ENCODE results near the gene SPDYC.
"Not testable (repeated sequence)": the region's sequence is repeated elsewhere in the genome, so short reads cannot be mapped to it uniquely, and the experiment has no call there.

The SPDYC gene

DNA sequence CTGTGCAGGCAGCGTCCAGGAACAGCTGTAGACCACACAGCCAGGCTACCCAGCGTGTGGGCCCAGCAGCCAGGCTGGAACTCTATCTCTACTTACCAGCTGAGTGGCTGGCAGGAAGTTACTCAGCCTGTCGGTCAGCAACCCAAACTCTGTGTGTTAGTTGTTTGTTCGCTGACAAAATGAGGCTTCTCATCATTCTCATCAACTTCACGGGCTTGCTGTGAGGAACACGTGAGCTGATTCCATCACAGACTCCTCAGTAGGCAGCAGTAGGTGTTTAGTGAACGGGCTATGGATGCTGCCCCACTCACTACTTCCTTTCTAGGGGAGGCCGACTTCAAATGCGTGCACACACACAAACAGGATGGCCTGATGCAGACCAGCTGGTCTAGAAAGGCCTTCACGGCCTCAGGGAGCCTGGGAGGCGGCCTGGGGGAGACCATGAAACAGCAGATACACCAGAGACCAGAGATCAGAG lies 830 bp upstream of the SPDYC start:
- no peak for DNase-seq (ENCODE audit: low spot score)

DNA sequence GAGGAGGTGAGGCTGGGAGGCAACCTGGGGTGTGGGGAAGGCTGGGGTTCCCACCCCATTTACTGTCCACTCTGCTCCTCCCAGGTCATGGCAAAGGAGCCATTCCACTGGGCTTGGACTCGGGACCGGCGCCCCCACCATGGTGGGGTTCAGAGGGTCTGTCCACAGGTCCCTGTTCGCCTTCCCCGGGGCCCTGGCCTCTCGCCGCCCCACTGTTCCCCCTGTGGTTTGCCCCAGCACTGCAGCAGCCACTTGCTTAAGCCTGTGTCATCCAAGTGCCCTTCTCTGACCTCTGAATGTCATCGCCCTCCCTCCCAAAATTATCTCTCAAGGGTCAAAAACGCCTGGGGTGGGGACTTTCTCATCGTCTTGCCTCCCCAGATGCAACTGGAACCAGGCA lies 2.6 kb downstream of the SPDYC start:
- no peak for DNase-seq (ENCODE audit: low spot score)

DNA sequence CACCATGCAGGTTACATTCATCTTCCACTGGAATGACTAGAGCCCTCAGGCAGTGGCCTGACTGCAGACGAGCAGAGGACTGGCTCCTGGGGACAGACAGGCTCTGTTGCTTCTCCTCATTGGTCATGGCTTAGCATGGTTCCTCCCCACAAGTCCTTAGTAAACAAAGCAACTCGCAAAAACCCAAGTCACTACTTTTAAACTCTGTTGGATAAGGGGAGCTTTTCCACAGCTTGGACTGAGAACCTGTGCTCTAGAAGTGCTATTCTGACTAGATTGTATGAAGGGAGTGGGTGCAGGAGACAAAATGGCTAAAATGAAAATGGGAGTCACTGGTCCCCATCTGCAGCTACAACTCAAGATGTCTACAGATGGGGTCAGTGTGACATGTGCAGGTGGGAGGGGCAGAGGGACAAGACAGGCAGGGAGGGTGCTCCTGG lies 4.6 kb downstream of the SPDYC start:
- not testable (repeated sequence) for DNase-seq (ENCODE audit: low spot score)

DNA sequence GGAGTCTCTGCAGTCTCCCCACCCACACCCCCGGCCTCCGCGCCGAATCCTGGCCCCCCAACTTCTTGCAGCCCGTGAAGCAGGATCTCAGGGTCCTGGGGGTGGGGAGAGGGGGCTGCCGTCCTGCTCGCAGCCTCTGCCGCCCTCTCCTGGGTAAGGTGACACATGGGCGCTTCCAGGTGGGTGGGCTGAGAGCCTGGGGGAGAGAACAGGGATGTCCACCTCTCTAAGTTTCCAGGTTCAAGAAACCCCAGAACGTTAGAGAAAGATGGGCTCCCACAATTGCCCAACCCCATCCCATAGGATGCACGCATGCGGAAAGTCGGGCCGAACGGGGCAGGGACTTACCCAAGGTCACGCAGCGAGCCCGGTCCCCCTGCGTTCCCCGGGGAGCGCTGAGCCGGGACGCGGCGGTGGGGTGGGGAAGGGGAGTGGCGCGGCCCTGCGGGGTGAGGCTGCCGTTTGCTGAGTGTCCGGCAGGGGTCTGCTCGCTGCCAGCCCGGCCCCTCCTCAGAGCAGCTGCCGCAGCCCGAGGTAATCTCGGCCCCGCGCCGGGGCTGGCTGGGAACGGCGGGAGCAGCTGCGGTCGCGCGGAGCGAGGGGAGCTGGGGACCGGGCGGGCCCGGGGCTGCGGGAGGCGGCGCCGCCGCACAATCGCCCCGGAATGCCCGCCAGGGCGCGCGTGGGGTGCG lies 11.0 kb downstream of the SPDYC start:
- DNase-seq (ENCODE audit: low spot score), result peak; percentile 90

DNA sequence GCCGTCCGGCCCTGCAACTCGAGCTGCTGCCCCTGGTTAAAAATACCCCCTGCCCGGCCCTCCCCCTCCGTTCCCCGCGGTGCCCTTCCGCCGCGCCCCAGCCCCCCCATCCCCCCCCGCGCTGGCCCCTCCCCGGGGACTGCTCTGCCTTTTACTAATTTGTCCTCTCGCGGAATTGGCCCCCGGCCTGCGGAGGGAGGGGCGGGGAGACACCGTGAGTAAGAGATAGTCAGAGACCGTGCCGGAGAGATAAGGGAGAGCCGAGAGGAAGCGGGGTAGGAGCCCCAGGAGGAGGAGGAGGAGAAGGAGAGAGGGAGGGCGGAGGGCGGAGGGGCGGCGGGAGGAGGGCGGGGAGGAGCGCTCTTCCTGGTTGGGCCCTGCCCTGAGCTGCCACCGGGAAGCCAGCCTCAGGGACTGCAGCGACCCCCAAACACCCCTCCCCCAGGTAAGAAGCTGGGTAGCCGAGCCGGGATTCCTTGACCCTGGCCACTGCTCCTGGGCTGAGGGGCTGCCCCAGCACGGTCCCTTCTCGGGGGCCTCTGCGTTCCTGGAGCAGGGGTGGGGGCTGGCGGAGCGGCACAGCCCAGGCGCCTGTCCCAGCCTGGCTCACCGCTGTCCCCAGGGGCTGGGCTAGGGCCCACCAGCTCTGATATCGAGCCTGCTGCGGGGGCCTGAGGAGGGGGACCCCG lies 11.7 kb downstream of the SPDYC start, which contains the start of gene CAPN1:
CAPN1 (plus strand) TSS at position 360 of the 689 bp plus-strand sequence. CDS start 774 bp downstream, outside the sequence.
- DNase-seq (ENCODE audit: low spot score), result peak; percentile 80

DNA sequence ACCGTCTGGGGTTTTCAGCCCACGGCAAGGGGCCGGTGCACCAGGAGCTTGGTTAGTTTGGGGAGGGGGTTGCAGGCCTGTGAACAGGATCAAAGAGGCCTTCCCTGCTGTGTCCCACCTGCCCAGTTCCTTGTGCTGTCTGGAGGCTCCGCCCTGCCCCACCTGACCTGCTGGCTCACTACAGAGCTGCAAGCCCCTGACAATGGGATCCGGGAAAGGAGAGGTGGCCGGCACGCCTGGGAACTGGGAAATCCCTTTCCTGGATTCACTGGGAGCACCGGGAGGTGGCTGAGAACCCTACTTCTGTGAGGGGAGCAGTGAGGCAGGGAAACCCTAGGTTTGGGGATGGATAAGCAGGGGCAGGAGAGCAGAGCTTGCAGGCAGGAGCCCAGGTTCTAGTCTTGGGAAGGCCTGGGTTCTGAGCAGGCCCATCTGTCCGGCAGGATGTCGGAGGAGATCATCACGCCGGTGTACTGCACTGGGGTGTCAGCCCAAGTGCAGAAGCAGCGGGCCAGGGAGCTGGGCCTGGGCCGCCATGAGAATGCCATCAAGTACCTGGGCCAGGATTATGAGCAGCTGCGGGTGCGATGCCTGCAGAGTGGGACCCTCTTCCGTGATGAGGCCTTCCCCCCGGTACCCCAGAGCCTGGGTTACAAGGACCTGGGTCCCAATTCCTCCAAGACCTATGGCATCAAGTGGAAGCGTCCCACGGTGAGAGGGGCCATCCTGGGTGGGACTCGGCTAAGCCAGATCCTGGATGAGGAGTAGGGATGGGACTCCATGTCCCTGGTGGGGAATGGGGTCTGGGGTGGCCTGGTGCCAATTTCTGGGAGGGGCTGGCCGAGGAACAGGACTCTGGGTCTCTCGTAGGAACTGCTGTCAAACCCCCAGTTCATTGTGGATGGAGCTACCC lies 12.5 kb downstream of the SPDYC start:
- peak; percentile 62 for DNase-seq (ENCODE audit: low spot score)

DNA sequence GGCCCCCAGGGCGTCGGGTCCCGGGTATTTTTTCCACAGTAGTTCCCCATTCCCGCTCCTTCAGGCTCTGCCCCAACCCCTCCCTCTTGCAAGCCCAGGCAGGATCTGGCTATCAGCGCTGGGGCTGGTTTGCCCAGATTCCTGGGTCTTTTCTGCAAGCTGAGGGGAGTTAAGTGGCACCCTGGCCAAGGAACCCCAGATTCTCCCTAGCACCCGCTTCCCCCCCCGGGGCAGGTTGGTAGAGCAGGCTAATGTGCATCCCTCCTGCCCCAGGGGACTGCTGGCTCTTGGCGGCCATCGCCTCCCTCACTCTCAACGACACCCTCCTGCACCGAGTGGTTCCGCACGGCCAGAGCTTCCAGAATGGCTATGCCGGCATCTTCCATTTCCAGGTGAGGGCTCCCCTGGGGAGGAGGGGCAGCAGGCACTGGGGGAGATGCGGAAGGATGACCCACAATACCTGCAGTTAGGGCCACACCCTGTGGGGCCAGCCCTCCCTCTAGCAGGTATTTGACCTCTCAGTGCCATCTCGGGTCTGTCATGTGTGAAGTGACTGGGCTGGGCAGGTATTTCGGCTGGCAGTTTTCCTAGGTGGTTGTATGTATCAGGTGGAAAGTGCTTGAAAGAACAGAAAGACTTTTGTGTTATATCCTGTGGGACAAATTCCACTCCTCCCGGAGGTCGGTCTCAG lies 13.3 kb downstream of the SPDYC start:
- DNase-seq (ENCODE audit: low spot score), result no peak

DNA sequence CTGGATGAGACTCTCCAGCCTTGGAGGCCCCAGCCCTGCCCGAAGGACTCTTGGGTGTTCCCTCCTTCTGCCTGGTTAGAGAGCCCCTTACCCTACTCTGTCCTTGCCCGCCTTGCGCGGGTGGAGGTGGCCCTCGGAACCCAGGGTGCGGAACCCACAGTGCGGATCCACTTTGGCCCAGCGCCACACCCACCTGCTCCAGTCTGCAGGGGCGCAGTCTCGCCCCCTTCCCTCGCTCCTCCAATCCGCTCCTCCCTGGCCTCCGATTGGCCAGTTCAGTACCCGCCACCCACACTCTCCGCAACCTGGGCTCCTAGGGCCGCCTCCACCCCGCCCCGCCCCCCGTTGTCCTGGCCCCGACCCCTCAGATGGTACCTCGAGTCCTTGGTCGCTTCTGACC lies 14.1 kb downstream of the SPDYC start:
- peak; percentile 76 for DNase-seq (ENCODE audit: low spot score)

DNA sequence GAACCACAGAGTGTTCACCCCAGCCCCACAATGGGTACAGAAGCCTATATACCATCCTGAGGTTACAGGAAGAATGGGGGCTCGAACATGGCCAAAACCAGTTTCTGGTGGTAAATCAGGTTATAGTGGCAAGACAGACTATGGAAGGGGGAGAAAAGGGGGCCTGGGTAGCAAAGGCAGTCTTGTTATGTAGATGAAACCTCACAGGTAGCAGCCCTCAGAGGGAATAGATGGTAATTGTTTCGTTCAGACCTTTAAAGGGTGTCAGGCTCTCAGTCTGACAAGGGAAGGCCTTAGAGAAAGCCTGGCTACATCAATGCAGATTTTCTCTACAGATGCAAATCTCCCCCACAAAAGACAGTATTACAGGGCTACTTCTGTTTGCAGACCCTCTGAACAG lies 15.1 kb downstream of the SPDYC start:
- no peak for DNase-seq (ENCODE audit: low spot score)

DNA sequence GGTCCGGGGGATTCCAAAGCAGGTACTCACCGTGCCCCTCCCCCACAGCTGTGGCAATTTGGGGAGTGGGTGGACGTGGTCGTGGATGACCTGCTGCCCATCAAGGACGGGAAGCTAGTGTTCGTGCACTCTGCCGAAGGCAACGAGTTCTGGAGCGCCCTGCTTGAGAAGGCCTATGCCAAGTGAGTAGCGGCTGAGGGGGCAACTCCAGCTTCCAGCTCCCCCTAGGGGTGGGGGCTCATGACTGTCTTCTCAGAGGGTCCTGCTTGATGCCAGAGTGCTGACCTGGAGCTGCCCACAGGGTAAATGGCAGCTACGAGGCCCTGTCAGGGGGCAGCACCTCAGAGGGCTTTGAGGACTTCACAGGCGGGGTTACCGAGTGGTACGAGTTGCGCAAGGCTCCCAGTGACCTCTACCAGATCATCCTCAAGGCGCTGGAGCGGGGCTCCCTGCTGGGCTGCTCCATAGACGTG lies 15.9 kb downstream of the SPDYC start:
- DNase-seq (ENCODE audit: low spot score), result no peak

DNA sequence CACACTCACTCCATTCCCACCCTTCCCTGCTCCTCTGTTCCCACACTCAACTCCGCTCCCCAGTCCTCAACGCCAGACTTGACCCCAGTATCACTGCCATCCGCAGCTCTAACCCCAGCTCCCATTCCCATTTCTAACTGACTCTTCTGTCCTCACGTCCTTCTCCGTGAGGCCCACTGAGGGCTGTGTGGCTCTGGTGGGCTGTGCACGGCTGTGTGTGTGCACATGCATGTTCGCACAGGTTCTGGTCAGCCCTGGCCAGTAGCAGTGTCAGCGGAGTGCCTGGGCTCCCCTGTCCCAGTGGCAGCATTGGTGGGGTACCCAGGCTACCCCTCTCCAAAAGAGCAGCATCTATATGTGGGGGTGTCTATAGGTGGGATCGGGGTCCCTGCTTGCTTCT lies 16.7 kb downstream of the SPDYC start:
- no peak for DNase-seq (ENCODE audit: low spot score)

DNA sequence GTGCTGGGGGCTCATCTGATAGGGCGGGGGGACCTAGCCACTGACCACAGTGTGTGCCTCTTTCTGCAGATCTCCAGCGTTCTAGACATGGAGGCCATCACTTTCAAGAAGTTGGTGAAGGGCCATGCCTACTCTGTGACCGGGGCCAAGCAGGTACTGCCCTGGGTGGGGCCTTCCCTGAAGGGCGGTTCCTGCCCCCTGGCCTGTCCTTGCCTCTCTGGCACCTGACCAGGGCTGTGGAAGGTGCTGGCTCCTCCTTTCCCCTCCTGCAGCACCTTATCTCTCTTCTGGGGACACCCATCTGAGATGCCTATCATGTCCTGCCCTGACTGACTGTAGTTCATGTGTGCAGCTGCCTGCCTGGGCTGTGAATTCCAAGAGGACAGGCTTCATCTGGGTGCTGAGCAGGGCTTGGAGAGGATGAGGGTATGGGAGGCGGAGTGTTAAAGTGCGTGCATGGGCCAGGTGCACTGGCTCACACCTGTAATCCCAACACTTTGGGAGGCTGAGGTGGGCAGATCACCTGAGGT lies 17.2 kb downstream of the SPDYC start:
- no peak for DNase-seq (ENCODE audit: low spot score)

DNA sequence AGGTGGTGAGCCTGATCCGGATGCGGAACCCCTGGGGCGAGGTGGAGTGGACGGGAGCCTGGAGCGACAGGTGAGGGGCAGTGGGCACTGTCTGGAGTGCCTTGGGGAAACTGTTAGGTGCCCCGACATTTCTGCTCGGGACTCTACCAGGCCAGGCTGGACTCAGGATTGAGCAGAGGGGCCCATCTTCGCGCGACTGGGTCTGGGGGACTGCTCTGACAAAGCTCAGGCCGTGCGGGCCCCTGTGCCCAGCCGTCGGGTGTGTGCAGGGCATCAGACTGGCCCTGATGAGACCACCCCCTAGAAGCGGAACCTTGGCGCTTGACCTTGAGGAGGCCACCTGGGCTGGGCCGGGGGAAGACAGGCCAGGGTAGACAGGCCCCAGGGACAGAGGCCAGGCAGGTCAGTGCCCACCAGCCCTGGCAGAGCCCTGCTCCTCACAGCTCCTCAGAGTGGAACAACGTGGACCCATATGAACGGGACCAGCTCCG lies 18.0 kb downstream of the SPDYC start:
- no peak for DNase-seq (ENCODE audit: low spot score)

DNA sequence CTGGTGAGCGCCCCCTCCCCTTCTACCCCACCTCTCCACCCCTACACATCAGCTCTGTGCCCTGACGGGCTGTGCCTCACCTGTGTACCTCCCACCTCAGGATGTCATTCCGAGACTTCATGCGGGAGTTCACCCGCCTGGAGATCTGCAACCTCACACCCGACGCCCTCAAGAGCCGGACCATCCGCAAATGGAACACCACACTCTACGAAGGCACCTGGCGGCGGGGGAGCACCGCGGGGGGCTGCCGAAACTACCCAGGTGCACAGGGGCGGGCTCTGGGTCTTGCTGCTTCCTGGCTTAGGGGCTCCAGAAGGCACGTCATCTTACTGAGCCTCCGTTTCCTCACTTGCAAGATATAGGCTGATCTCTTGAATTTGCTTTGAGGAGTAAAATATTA lies 18.5 kb downstream of the SPDYC start:
- no peak for DNase-seq (ENCODE audit: low spot score)

DNA sequence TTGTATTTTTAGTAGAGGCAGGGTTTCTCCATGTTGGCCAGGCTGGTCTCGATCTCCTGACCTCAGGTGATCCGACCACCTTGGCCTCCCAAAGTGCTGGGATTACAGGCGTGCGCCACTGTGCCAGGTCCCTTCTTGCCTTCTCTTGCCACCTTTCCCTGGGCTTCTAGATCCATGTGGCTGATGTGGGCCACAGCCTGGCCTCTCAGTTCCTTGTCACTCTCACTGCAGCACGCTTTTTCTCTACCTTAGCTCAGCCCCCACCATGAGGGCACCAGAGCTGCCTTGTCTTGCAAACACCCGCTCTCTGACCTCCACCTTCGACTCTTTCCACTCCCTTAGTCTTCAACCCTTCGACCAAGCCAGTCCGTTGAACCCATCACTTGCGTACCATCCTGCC lies 19.2 kb downstream of the SPDYC start:
- DNase-seq (ENCODE audit: low spot score), result no peak

DNA sequence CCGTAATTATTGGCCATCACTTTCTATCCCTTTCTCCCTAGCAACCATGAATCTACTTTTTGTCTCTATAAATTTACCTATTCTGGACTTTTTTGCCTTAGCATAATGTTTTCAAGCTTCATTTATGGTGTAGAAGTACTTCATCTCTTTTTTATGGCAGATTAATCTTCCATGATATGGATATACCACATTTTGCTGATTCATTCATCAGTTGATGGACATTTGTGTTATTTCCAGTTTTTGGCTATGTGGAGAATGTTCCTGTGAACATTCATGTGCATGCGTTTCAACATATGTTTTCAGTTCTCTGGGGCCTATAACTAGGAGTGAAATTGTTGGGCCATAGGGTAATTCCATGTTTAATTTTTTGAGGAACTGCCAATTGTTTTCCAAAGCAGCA lies 24.5 kb downstream of the SPDYC start:
- no peak for DNase-seq (ENCODE audit: low spot score)

DNA sequence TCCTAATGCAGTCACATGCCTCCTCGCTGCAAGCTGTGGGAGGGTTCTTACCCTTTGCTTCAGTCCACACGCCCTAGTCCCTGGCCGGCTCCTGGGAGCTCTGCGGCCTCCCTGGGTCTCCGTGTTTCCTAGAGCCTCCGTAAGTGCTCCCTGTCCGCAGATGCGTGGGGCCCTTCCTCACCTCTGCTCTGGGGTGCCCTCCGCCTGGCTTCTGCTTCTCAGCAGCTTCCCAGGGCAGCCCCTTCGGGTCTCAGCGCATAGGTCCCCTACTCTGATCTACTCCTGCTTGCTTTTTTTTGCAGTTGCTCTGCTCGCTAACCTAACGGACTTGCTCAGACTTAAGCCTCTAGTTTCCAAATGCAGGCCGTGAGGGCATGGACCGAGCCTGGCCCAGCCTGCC lies 34.1 kb downstream of the SPDYC start:
- DNase-seq (ENCODE audit: low spot score), result no peak

DNA sequence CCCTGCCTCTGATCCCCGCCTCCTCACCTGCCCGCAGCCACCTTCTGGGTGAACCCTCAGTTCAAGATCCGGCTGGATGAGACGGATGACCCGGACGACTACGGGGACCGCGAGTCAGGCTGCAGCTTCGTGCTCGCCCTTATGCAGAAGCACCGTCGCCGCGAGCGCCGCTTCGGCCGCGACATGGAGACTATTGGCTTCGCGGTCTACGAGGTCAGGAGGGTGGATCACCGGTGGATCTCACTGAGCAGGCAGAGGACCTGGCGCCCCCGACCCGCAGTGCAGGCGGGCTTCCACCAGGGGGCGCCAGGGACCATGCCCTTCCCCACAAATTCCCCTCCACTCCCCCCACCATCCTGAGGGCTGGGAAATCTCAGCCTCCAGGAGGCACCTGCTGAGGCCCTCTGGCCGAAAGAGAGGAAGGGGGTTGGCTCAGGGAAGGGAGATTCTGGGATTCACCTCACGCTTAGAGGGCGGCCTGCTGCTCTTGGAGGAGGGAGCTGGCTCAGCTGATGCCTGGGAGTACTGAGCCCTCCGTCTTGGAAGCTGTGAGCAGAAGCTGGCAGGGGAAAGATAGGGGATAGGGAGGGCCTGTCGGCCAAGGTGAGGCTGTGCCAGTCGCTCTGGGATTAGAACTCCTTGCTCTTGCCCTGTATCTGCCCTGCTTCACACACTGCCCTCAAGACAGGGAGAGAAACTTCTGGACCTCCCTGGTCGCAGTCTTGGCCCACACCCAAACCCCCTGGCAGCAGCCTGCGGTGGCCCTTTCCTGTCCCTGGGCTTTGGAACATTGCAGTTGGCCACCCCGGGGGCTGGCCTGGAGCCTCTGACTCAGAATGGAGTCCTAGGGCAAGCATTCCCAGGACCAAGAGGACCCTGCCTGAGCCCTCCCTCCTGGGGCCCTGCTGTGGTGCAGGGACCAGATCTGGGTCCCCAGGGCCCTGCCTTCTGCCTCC lies 34.9 kb downstream of the SPDYC start:
- DNase-seq (ENCODE audit: low spot score), result peak; percentile 95

DNA sequence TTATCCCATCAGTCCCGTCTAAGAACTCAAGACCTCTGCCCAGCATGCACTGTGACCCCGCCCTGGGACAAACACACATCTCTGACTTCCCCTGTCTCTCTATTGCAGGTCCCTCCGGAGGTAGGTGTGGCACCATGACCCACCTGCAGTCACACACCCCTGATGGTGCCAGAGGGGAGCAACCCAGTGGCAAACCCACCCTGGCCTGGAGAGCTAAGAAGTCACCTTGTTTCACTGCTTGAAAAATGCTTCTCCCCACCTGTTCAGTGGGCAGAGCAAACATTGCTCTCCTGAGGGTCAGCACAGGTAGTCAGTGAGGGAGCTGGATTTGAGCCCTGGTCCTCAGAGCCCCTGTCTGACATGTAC lies 35.6 kb downstream of the SPDYC start:
- DNase-seq (ENCODE audit: low spot score), result no peak

DNA sequence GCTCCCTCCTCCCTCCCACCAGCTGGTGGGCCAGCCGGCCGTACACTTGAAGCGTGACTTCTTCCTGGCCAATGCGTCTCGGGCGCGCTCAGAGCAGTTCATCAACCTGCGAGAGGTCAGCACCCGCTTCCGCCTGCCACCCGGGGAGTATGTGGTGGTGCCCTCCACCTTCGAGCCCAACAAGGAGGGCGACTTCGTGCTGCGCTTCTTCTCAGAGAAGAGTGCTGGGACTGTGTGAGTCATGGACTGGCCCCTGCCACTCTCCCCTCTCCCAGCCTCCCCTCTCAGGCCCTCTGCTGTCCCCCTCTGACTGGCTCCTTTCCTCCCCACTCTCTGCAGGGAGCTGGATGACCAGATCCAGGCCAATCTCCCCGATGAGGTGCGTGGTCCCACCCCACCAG lies 36.4 kb downstream of the SPDYC start:
- DNase-seq (ENCODE audit: low spot score), result no peak
